COLO829 (cell line): ENCODE data around the gene ZNF664.

Experiments used
- DNase-seq: peaks from one replicate; pipeline ENCODE4 v3.0.0; 2012; ENCODE audit warnings: low spot score

The ZNF664 gene

DNA sequence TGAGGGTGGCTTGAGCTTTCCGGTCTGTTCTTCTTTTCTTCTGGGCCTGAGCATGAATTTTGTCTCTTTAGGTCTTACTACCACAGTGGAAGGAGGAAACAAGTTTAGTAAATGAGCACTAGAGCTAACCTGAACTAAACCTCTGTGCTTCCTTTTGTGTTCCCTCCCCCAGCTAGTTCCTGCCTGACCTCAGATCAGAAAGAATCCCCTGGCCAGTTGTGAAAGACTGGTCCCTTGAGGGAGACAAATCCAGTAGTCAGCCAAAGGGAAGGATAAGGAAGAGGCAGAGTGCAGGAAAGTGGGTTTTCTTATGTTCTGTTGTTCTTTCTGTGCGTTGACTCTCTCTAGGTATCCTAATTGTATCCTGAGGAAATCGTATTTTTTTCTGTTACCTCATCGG lies 17.5 kb downstream of the ZNF664 start:
- no peak for DNase-seq

DNA sequence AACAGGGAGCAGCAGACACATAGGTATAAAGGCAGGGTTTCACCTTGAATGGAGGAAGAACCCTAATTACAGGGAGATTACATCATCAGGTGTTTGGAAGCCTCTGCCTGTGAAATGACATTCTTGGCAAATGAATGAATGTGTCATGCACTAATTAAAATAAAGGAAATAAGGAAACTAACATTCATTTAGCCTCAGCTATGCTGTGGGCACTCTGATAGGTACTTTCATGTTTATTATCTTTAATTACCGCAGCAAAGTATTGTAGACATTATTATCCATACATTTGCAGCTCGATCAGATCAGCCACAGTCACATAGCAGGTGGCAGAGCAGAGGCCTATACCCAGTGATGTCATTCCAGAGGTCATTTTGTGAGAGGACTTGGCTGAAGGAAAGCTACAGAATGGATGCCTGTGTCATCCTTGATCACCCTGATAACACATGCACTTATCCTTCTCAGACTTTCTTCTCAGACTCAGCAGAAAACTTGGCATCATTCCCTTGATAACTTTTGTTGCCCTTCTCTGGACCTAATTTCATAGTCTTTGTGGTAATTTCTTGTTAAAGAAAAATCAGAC lies 18.4 kb downstream of the ZNF664 start:
- no peak for DNase-seq

DNA sequence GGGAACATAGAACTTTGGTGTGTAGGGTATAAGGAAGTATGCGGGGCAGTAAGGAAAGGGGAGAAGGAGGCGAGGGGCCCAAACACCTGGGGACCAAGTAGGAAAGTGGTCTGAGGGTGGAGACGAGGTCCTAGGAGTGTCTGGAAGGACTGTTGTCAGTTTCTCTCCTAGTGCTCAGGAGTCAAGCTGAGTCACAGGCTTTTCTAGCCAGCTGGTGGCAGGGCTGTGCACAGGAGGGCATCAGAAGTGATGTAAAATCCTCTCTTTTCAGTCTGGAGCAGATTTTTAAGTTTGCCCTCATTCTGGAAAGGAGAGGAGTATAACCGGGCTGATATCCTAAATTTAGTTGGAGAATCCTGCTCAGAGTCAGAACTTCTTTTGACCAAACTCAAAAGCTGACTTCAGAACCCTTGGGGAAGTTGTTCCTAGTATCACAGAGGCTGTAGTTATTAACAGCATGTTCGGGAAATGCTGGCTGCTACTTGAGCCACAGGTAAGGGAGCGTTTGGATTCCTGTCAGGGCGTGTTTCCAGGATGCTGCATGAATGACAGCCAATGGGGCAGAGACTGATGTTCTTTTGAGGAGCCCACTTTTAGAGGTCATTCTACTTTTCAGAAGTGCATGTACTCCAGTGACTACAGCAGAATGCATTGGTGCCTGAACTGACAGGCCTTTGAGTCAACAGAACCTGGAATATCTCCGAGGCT lies 19.3 kb downstream of the ZNF664 start:
- DNase-seq, result no peak

DNA sequence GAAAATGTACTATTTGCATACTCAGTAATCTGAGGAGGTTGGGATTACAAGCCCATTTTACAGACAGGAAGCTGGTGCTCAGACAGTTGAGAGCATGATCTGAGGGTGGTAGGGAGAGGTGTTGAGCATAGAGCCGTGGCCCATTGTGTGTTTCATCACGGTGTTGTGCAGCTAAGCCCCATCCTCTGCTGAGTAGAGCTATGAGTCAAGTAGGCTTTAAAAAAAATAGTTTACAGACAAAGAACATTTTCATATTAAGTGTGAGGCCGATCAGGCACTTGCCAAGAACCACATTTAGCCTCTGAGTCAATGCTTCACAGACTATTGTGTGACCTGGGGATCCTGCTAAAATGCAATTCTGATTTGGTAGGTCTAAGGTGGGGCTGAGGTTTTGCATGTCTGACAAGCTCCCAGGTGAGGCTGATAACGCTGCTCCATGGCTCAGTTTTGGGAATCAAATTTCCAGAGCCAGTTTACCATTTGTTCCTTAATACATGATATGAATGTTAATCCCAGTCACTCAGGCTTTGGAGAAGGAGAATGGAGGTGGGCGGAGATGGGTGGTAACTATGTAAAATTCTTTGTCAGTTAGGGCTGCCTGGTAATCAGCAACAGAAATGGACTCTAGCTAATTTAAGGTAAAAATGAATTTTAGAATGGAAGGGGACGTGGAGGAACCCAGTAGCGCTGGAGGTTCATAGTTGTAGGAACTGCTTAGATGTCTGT lies 22.2 kb downstream of the ZNF664 start:
- peak; percentile 51 for DNase-seq

DNA sequence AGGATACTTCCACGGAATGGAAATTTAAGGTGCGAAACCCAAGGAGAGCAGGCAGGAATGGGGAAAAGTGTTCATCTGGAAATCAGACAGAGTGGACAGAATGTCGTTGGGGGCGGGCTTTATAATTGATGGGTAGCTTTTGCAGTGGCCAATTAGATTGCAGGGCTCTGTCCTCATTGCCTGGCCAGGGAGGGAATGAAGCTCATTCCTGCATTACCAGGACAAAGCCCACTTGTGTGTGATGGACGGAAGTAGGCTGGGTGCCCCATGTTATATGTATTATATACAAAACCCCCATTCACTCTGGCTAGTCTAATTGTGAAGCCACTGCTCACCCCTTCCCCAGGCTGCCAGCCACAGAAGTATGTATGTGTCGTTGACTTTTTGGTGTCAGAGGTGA lies 23.6 kb downstream of the ZNF664 start:
- peak; percentile 97 for DNase-seq

DNA sequence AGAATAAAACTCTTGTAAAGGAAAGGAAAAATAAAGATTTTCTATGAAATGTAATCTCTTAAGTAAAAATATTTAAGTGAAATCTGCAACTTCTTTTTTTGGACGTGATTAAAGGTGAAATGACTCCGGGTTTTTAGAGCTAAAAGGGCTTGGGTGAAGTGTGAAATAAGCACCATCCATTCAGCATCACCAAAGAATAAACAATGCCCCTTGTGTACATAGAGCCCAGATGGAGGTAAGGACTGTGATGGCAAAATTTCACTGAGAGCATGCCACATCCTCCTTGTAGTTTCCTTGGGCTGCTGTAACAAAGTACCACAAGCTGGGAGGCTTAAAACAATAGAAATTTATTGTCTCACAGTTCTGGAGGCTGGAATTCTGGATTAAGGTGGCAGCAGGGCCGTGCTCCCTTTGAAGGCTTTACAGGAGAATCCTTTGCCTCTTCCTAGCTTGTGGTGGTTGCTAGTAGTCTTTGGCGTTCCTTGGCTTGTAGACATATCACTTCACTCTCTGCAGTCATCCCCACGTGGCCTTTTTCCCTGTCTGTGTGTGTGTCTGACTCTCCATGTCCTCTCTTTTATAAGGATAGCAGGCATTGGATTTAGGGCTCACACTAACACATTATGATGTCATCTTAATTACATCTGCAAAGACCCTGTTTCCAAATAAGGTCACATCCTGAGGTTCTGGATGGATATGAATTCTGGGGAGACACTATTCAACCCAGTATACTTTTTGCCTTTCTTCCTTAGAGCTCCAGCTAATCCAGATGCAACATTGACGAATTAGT lies 24.2 kb downstream of the ZNF664 start:
- peak; percentile 69 for DNase-seq

DNA sequence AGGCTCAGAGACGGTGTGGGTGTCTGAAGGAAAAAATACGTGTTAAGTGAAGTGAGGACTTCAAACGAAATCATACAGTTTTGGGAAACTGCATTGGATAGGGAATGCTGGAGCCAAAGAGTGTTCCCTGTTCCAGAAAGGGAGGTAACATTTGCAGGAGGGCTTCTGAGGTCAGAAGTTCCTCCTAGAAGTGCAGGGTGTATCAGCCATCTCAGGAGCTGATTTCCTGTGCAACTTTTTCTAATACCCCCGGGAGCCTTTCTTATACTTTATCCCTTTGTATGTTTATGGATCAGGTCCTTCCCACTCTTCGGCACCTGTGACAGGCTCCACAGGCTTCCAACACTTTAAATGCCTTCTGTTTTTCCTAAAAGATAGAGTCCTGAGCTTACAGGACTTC lies 24.9 kb downstream of the ZNF664 start:
- DNase-seq, result no peak

DNA sequence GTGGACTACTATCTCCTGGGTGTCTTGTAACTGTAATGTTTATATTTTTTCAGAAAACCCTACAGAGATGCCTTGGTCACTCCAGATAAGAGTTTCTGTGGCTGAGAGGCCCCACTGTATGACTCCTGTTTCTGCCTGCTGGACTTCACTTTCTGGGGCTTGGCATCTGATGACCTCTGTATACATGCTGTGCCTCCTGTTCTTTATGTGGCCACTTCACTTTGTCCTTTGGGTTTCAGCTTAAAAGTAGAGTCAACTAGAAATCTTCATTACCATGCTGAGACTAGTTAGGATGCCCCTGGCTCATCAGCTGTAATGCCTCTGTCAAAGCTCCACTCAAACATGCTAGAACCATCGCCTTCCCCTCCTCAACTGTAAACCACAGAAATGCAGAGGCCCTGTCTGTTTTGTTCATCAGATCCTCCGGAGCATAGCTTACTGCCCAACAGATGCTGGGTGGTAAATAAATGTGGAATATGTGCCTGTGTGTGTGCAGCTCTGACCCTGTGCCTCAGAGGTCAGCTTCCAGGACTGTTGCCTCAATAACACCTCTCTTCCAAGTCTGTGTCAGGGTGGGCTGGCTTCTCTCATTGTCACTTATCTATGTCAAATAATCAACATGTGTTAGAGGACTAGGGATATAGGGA lies 25.5 kb downstream of the ZNF664 start:
- no peak for DNase-seq

DNA sequence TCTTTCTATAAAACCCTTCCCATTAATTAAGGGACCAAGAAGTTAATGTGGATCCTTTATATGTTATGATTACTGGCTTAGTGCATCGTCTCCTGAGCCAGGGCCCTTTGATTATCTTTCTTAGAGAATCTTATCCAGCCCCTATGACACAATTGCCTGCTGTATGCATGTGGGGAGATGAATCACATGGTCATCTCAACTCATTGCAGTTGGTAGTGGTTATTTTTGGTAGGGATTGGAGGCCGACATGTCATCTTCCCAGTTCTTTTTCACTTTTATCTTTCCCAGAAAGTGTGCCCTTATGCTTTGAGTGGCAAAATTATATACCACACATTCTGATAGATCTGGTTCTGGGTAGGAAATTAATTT lies 26.0 kb downstream of the ZNF664 start:
- DNase-seq, result no peak

DNA sequence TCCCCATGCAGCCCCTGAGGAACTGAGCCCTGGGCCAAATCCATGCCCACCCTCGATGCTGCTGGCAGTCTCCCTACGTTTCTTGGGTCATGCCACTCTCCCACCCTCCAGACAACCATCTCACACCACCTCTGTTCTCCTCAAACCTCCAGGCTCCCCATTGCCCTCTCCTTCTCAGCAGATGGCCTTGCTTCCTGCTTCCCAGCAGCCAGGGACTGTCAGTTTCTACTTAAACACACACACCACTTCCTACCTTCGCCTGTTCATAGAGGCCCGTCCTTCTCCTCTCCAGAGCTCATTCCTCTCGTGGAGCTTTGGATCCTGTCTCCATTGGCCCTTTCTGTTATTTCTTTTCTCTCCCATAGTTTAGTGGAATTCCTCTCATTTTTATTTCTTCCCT lies 27.1 kb downstream of the ZNF664 start:
- DNase-seq, result no peak

DNA sequence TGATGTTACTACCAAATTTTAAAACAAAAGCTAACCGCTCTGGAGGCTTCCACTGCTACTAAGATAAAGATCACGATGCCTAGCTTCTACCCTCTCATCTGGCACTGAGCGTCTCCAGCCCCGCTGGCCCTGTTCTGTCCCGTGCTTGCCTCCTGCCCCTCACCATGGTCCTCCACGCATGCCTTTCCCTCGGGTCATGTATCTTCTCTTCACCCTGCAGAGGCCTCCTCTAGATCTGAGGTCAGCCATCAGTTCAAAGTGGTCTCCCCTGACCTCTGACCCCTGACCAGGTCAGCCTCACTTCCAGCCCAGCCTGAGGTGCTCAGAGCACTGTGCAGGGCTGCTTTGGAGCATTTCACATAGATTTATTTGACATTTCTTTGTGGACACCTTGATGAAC lies 28.3 kb downstream of the ZNF664 start:
- DNase-seq, result no peak

DNA sequence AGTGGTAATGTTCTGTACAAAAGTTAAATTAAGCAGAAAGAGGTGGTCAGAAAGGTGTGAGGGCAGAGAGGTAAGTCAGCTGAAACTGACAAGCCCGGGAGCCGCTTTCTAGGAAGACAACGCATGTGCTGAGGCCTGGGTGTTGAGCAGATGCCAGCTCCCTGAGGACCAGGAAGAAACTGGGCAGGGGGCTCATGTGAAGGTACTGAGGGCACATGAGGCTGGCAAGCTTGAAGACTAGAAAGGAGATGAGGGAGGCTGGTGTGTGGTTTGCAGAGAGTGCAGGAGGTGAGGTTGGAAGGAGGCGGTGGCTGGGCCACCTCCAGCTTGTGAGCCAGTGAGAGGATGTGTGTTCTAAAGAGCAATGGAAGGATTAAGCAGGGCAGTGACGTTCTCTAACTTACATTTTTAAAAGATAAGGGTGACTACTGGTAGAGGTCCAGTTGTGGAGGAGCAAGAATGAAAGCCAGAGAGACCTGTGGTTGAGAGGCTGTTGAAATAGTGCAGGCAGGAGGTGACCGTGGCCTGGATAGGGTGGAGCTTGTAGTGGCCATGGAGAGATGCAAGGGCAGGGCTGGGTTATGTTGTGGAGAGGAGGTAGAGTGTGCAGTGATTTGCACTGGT lies 29.1 kb downstream of the ZNF664 start:
- DNase-seq, result no peak

DNA sequence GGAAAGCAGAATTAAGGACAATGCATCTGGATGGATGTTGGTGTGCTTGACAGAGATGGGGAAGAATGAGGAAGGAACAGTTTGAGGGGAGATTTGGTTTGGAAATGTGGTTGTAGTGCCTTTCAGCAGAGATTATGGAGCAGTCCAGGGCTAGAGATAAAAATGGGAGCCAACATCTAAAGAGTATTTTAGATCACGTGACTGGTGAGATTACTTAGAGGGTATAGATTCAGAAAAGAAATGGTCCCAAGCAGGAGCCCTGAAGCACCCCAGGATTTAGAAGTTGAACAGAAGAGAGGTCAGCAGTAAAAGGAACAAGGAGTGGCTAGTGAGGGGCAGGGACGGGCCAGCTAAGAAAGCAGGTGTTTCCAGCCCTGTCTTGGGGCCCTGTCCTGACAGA lies 29.6 kb downstream of the ZNF664 start:
- DNase-seq, result no peak

DNA sequence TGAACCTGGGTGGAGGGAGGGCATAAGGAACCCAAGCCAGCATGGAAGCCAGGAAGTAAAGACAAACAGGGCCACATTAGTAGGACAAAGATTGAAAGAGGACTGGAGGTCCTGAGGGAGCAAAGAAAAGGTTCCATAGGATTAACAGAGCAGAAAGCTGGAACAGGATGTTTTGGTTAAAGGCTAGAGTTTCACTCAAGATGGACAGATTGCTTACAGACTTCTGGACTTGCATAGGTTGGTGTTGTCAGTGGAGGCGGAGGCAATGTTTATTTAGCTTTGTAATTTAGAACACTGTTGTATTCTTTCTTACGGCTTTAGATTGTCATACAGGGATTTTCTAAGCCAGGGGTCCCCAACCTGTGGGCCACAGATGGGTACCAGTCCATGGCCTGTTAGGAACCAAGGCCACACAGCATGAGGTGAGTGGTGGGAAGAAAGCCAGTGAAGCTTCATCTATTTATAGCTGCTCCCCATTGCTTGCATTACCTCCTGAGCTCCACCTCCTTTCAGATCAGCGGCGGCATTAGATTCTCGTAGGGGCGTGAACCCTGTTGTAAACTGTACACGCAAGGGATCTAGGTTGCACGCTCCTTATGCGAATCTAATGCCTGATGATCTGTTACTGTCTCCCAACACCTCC lies 31.3 kb downstream of the ZNF664 start:
- no peak for DNase-seq

DNA sequence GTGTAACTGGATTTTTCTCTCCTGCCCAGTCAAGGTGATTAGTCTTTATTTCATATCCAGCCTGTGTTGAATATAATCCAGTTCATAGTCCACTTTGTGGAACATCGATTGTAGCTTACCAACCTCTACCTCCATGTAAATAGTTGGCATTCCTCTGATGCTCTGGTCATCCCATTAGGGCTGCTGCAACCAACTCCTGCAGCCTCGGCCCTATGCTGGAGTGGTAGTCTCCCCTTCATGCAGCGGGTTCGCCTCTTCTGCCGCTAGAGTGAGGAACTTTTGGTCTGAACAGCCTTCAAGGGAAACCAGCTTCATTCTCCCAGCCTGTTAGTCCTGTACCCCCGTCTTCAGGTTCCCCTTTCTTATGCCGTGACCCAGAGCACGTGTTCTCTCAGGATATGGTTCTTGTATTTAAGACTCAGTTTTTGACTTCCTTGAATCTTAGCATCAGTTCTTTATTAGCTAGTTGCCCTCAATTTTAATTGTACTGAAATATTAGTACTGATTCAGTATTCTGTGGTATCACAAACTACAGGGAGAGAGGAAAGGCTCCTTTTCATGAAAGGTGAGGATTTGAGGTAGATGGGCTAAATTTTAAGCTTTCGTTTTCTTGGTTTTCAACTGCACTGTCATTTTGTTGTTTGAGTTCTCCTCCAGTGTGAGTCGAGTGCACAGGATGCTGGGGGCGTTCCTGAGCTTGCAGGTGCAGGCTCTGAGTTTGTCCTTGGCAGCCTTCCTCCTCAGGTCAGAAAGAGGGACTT lies 33.2 kb downstream of the ZNF664 start:
- DNase-seq, result no peak

DNA sequence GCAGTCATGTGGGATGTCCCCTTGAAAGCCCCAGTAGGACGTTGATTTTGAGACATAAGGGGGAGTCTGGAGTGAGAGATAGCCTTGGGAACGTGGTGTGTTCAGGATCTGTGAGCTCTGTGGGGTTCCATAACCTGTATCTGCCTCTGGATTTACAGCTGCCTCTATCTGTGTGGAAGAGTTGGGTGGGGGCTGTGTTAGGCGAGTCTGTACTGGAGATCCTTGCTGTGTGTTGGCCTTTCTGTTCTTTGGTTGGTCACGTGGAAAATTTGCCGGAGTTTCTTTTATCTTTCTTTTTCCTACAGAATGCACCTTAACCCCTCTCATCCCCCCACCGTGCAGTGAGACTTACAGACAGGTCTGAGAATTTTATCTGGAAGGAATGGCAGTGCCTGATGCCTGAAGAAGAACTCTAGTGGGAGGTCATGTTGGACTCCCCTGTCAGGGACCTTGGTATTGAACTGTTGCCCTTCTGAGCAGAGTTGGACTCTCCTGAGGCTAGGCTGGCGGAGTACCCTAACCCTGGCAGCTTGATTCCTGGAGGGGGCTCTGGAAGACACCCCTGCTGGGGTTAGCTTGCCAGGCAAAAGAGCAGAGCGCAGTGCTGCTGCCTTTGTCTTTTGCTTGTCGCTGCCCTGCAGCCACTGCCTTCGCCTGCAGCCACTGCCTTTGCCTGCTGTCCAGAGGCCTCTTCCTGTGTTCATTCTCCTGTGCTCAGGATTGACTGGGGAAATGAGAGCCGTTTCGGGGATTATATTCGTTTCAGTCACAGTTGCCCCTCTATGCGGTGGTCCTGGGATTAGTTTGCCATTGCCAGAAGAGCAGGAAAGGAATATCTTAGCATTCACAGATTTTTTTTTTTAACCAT lies 34.1 kb downstream of the ZNF664 start:
- no peak for DNase-seq

DNA sequence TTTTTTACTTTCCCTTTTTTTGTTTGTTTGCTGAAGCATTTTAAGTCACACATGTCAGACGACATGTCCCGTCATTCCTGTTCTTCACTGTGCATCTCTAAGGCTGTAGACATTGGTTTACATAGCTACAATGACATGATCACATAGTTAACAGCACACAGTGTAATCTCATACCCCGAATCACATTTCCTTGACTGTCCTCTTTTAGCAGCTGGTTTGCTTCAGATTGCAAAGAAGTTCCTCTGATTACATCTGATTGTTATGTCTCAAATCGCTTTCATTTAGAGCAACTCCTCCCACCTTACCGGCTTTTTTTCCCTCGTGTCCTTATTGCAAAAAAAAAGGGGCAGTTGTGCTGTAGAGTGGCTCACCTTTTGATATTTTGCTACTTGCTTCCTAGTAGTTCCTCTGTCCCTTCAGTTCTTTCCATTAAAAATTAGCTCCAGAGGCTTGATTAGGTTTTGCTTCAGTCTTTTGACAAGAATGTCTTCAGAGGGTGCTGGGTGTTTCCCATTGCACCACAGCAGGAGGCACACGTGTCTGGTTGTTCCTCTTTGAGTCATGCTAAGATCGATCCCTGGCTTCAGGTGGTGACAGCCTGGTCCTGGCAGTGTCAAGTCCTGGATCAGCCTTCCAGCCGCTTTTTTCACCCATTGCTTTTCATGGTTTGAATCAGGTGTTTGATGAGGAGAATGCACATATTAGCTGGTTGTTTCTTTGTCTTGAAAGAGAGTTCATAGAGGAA lies 35.0 kb downstream of the ZNF664 start:
- DNase-seq, result no peak

DNA sequence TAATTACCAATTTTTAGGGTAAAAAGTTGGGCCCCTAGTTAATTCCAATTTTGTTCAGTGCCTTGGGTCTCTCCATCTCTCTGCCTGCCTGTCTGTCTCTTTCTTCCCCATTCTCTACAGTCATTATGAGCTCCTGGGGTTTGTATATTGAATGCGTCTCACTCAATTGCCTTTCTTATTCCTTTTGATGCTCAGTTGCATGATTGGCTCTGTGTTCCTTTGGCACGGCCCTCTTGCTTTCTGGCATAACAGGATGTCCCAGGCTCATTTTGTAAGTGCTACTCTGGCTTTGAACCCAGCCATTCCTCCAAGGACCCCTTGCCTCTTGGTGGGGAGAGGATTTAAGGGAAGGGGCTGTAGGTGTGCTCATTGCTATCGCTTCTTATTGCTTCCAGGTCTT lies 35.6 kb downstream of the ZNF664 start:
- DNase-seq, result no peak

DNA sequence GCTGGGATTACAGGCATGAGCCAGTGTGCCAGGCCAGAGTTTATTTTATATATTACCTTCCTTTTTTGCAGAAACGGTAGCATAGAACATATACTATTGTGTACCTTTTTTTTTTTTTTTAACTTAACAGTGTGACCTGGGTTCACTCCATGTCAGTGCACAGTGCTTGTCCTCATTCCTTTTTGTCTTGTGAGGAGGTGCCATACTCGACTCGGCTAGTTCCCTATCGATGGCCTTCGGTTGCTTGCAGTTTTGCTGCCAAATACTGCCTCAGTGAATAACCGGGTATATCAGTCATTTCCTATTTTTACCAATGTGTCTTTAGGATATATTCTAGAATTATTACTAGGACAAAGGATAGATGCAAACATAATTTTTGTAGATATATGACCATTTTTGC lies 36.8 kb downstream of the ZNF664 start:
- DNase-seq, result no peak
